GM21360 (cell line): ENCODE measurements around the gene AMZ1.
"Not testable (repeated sequence)": the region's sequence is repeated elsewhere in the genome, so short reads cannot be mapped to it uniquely, and the experiment has no call there.

ENCODE experiments used
- ATAC-seq: cut with Tn5 transposase; IDR thresholded peaks from one replicate; pipeline ENCODE4 v1.9.1; 2021; ENCODE audit warnings: mild to moderate bottlenecking, moderate library complexity; ENCODE audit not compliant: unreplicated experiment

The AMZ1 gene

GRCh38 chr7:2689343-2689847 is 1.4 kb downstream of the AMZ1 start:
- ATAC-seq = no peak

GRCh38 chr7:2689951-2690705 is 2.1 kb downstream of the AMZ1 start:
- ATAC-seq = no peak

GRCh38 chr7:2691011-2691707 is 3.2 kb downstream of the AMZ1 start:
- no peak for ATAC-seq

- not testable (repeated sequence) for ATAC-seq
These were observed 4.0 kb downstream of the AMZ1 start for GRCh38 chr7:2691932-2692439.

DNA sequence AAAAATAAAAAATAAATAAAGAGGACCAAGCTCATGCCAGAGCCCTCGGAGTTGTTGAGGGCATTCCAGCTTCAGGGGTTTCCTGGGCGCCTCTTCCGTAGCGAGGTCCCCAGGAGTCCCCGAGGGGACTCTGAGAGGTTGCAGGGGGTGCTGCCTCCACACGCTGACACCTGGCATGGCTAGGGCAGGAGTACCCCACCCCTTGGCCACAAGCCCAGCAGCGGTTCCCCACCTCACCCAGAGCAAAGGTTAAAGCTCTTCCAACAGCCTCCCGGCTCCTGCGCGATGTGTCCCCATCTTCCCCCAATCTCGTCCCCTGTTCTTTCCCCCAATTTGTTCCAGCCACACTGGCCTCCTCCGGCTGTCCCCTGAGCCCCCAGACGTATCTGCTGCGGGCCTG is 4.5 kb downstream of the AMZ1 start:
- ATAC-seq = no peak

DNA sequence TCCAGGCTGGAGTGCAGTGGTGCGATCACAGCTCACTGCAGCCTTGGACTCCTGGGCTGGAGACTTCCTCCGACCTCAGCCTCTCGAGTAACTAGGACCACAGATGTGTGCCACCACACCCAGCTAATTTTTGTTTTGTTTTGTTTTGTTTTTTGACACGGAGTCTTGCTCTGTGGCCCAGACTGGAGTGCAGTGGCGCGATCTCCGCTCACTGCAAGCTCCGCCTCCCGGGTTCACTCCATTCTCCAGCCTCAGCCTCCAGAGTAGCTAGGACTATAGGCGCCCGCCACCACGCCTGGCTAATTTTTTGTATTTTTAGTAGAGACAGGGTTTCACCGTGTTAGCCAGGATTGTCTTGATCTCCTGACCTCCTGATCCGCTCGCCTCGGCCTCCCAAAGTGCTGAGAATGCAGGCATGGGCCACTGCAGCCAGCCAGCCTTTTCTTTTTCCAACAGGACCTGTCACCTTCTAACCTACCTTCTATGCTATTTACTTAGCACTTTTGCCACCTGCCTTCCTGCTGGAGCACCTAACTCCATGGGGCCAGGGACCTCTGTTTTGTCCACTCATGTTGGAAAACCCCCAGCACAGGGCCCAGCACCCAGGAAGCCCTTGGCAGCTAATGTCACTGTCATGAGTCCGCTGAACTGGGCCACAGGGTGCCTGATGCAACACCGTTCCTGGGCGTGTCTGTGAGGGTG is 5.6 kb downstream of the AMZ1 start:
- not testable (repeated sequence) for ATAC-seq

DNA sequence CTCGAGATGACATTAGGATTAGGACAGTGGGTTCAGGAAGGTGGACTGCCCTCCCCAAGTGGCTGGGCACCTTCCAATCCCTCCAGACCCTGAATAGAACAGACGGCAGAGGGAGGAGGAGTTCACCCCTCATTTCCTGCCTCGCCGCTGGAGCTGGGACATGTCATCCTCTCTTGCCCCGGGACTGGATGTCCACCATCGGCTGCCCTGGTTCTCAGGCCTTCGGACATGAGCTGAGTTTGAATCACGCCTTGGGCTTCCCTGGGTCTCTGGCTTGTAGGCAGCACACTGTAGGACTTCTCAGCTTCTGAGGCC is 6.1 kb downstream of the AMZ1 start:
- ATAC-seq = not testable (repeated sequence)

GRCh38 chr7:2698581-2699288 is 10.7 kb downstream of the AMZ1 start:
- peak; percentile 93 for ATAC-seq

DNA sequence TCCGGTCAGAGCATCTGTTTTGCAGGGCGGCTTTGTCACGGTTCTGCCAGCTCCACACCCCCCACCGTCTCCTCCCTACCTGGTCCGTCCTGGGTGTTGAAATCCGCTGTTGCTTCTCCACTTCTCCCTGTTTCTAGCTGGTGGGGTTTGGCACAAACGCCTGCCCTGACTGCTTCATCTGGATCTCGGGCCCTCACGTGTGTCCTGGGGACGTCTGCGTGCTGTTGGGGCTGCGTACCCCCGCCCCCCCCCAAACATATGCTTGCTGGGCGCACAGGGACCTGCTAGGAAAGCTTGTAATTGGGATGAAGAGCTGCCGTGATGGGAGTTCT is 11.3 kb downstream of the AMZ1 start:
- ATAC-seq = no peak

DNA sequence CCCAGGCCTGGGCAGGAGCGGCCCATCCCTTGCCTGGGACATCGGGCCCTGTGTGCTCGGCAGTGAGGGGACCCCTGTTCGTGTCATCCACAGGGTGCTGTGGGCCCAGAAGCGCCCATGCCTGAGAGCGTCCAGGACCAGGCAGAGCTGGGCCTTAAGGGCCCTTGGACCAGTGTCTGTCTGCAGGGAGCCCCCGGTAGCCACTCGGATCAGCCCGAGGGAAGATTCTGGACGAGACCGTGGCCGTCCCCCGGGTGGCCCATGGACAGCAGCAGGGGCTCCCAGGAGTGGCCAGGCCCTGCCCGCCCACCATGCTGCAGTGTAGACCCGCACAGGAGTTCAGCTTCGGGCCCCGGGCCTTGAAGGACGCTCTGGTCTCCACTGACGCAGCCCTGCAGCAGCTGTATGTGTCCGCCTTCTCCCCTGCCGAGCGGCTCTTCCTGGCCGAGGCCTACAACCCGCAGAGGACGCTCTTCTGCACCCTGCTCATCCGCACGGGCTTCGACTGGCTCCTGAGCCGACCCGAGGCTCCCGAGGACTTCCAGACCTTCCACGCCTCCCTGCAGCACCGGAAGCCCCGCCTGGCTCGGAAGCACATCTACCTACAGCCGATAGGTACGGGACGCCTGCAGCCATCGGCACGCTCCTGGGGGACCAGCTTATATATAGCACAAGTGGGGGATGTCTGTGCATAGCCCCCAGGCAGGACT is 12.3 kb downstream of the AMZ1 start:
- ATAC-seq = no peak

- no peak for ATAC-seq
These were observed 13.4 kb downstream of the AMZ1 start for GRCh38 chr7:2701424-2701823.

DNA sequence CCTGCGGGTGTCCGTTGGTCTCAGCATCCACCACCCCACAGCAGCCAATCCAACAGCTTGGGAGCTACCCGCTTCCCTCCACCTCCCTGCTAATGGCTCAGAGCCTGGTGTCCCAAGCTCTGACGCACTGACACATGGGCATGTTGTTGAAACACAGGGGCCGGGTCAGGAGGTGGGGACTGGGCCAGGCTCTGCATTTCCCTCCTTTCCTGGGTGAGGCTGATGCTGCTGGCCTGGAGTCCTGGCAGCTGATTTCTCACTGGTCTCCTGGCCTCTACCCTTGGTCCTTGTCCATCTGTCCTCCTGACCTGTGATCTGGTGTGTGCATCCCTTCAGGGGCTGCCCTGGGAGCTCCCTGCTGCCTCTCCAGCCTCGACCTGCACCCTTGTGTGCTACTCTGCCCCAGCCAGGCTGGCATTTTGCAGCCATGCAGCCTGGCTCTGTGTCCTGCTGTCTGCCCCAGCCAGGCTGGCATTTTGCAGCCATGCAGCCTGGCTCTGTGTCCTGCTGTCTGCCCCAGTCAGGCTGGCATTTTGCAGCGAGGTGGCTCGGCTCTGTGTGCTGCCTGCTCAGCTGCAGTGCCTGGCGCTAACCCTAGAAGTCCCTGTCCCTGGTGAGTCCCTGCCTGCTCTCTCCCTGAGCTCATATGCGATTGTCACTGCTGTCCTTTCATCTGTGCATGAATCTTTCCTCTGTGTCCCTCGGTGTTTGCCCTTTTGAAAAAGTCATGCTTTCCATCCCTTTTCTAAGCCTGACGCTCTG is 14.0 kb downstream of the AMZ1 start:
- no peak for ATAC-seq

- ATAC-seq = no peak
These were observed 14.6 kb downstream of the AMZ1 start for GRCh38 chr7:2702594-2702957.

- ATAC-seq = no peak
These were observed 17.5 kb downstream of the AMZ1 start for GRCh38 chr7:2705371-2706096.

GRCh38 chr7:2706685-2707126 is 18.7 kb downstream of the AMZ1 start:
- no peak for ATAC-seq

DNA sequence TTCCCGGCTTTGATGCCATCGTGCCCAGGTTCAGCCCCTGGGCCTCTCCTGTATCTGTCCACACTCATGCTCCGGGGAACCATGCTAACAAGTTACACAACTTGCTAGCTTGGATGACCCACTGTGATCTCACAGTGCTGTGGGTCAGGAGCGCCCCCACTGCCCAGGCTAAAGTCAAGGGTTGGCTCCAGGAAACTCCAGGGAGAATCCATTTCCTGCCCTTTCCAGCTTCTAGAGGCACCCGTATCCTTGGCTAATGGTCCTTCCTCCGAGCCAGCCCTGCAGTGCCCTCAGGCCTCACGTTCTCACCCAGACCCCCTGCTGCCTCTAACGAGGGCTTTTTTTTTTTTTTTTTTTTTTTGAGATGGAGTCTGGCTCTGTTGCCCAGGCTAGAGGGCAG is 19.5 kb downstream of the AMZ1 start:
- no peak for ATAC-seq

GRCh38 chr7:2708041-2708440 is 20.0 kb downstream of the AMZ1 start:
- no peak for ATAC-seq

GRCh38 chr7:2708547-2709310 is 20.7 kb downstream of the AMZ1 start:
- no peak for ATAC-seq
